H9 (cell line): ENCODE measurements around the gene DCDC1. TPM values are rescaled to one million over a fixed set of nuclear protein-coding genes. Genes with fewer than 3 reads are reported as not detected.

Experiments used
- DNase-seq: peaks from one replicate; pipeline ENCODE4 v3.0.0-alpha.2; 2017
- H2AFZ ChIP-seq: one replicate; pipeline ENCODE4 v1.6.1; 2013; ENCODE audit warnings: mild to moderate bottlenecking, low read length, control low read depth, moderate library complexity
- H2AK5ac ChIP-seq: 2 replicates; pipeline ENCODE4 v1.6.1; 2013; ENCODE audit warnings: low read length, control low read depth, mixed read lengths; ENCODE audit not compliant: insufficient read length
- H2BK120ac ChIP-seq: one replicate; pipeline ENCODE4 v1.6.1; 2013; ENCODE audit warnings: low read depth, mild to moderate bottlenecking, low read length, control low read depth, inconsistent platforms; ENCODE audit not compliant: poor library complexity, severe bottlenecking
- H2BK12ac ChIP-seq: 2 replicates; pipeline ENCODE4 v1.6.1; 2013; ENCODE audit warnings: low read length, control low read depth, mixed read lengths, low read depth; ENCODE audit not compliant: insufficient read length
- H2BK15ac ChIP-seq: 2 replicates; pipeline ENCODE4 v1.6.1; 2013; ENCODE audit warnings: low read depth, low read length, control low read depth
- H2BK20ac ChIP-seq: one replicate; pipeline ENCODE4 v1.6.1; 2013; ENCODE audit warnings: low read depth, mild to moderate bottlenecking, low read length, control low read depth, inconsistent platforms; ENCODE audit not compliant: poor library complexity, severe bottlenecking
- H2BK5ac ChIP-seq: 2 replicates; pipeline ENCODE4 v1.6.1; 2013; ENCODE audit warnings: low read length, control low read depth, mixed read lengths; ENCODE audit not compliant: insufficient read length
- H3K14ac ChIP-seq: 2 replicates; pipeline ENCODE4 v1.6.1; 2013; ENCODE audit warnings: low read length, control low read depth; ENCODE audit not compliant: insufficient read depth
- H3K18ac ChIP-seq: 2 replicates; pipeline ENCODE4 v1.6.1; 2013; ENCODE audit warnings: low read depth, mild to moderate bottlenecking, mixed read lengths, low read length, control low read depth; ENCODE audit not compliant: insufficient read length
- H3K23ac ChIP-seq: 2 replicates; pipeline ENCODE4 v1.6.1; 2013; ENCODE audit warnings: low read length, control low read depth, mixed read lengths, low read depth; ENCODE audit not compliant: insufficient read length
- H3K23me2 ChIP-seq: 2 replicates; pipeline ENCODE4 v1.6.1; 2013; ENCODE audit warnings: low read depth, mild to moderate bottlenecking, mixed read lengths, low read length, control low read depth; ENCODE audit not compliant: insufficient read length, poor library complexity, severe bottlenecking
- H3K27ac ChIP-seq: 2 replicates; pipeline ENCODE4 v1.5.1; 2013; ENCODE audit warnings: low read length, control low read depth, mixed read lengths, low read depth; ENCODE audit not compliant: insufficient read length
- H3K27me3 ChIP-seq: 2 replicates; pipeline ENCODE4 v1.6.1; 2013; ENCODE audit warnings: low read length, control low read depth, inconsistent platforms; ENCODE audit not compliant: insufficient read depth
- H3K4ac ChIP-seq: 2 replicates; pipeline ENCODE4 v1.6.1; 2013; ENCODE audit warnings: low read depth, mild to moderate bottlenecking, control low read depth, inconsistent platforms, low read length, moderate library complexity
- H3K4me1 ChIP-seq: 2 replicates; pipeline ENCODE4 v1.6.1; 2013; ENCODE audit warnings: low read length, control low read depth, inconsistent platforms; ENCODE audit not compliant: insufficient read depth
- H3K4me2 ChIP-seq: 2 replicates; pipeline ENCODE4 v1.6.1; 2013; ENCODE audit warnings: low read length, control low read depth, mixed read lengths; ENCODE audit not compliant: insufficient read length, insufficient read depth
- H3K56ac ChIP-seq: 2 replicates; pipeline ENCODE4 v1.6.1; 2013; ENCODE audit warnings: low read depth, mild to moderate bottlenecking, mixed read lengths, low read length, control low read depth; ENCODE audit not compliant: insufficient read length
- H3K79me1 ChIP-seq: 2 replicates; pipeline ENCODE4 v1.6.1; 2013; ENCODE audit warnings: low read depth, mild to moderate bottlenecking, moderate library complexity, low read length, control low read depth, inconsistent platforms; ENCODE audit not compliant: insufficient read depth, poor library complexity, severe bottlenecking
- H3K79me2 ChIP-seq: 2 replicates; pipeline ENCODE4 v1.6.1; 2013; ENCODE audit warnings: low read length, control low read depth, inconsistent platforms; ENCODE audit not compliant: insufficient read depth
- H3K9ac ChIP-seq: 2 replicates; pipeline ENCODE4 v1.6.1; 2013; ENCODE audit warnings: low read length, control low read depth, mixed read lengths; ENCODE audit not compliant: insufficient read length; ENCODE audit errors: extremely low read depth
- H3K9me3 ChIP-seq: one replicate; pipeline ENCODE4 v1.6.1; 2013; ENCODE audit warnings: low read depth, low read length, inconsistent platforms; ENCODE audit not compliant: control insufficient read depth
- H3T11ph ChIP-seq: one replicate; pipeline ENCODE4 v1.6.1; 2013; ENCODE audit warnings: mild to moderate bottlenecking, low read length, control low read depth, inconsistent platforms
- H4K20me1 ChIP-seq: one replicate; pipeline ENCODE4 v1.6.1; 2013; ENCODE audit not compliant: control insufficient read depth, insufficient read length, insufficient read depth
- H4K5ac ChIP-seq: 2 replicates; pipeline ENCODE4 v1.6.1; 2013; ENCODE audit warnings: low read depth, mild to moderate bottlenecking, mixed read lengths, low read length, control low read depth; ENCODE audit not compliant: insufficient read length
- H4K8ac ChIP-seq: replicated peaks from 2 replicates; pipeline ENCODE4 v1.6.1; 2013; ENCODE audit warnings: low read length, control low read depth, mixed read lengths, low read depth; ENCODE audit not compliant: insufficient read length
- H4K91ac ChIP-seq: 2 replicates; pipeline ENCODE4 v1.6.1; 2013; ENCODE audit warnings: low read depth, mild to moderate bottlenecking, moderate library complexity, mixed read lengths, low read length, control low read depth; ENCODE audit not compliant: insufficient read length
- H3K27ac Mint-ChIP-seq, 3 experiments: 2 replicates in 2 of 3; 3 replicates in 1 of 3; pipeline ENCODE4 v1.8.0; 2020 to 2021; ENCODE audit warnings: mixed read lengths in 3 of 3, mild to moderate bottlenecking in 1 of 3, moderate library complexity in 1 of 3
- H3K27me3 Mint-ChIP-seq: 2 replicates; pipeline ENCODE4 v1.8.0; 2021; ENCODE audit warnings: low read depth, mild to moderate bottlenecking, moderate library complexity, mixed read lengths
- H3K36me3 Mint-ChIP-seq, 3 experiments: 2 replicates in 2 of 3; 3 replicates in 1 of 3; pipeline ENCODE4 v1.8.0; 2020 to 2021; ENCODE audit warnings: low read depth in 3 of 3, mixed read lengths in 3 of 3; ENCODE audit not compliant: insufficient read depth in 1 of 3
- H3K4me1 Mint-ChIP-seq, 2 experiments: 2 replicates each; pipeline ENCODE4 v1.8.0; 2020; ENCODE audit warnings: mixed read lengths in 2 of 2
- H3K4me3 Mint-ChIP-seq, 2 experiments: 2 replicates in 1 of 2; 3 replicates in 1 of 2; pipeline ENCODE4 v1.8.0; 2020 to 2021; ENCODE audit warnings: mild to moderate bottlenecking in 2 of 2, mixed read lengths in 2 of 2, moderate library complexity in 1 of 2
- H3K9me3 Mint-ChIP-seq, 2 experiments: 2 replicates in 1 of 2; 3 replicates in 1 of 2; pipeline ENCODE4 v1.8.0; 2020; ENCODE audit warnings: mild to moderate bottlenecking in 2 of 2, mixed read lengths in 2 of 2, moderate library complexity in 1 of 2
- WGBS: extraction: QIAGEN DNeasy Blood & Tissue Kit; methylation state at CpG from one replicate; pipeline ENCODE4 v1.1.7; 2013; ENCODE audit warnings: missing lambda C conversion rate, low lambda C conversion rate, mixed read lengths; ENCODE audit not compliant: insufficient read length; ENCODE audit errors: extremely low coverage; 5-methylcytosine and 5-hydroxymethylcytosine counted together
- total RNA-seq: library from RNA; stranded (reverse); gene quantifications from 2 replicates; pipeline ENCODE4 v1.2.1, GENCODE V29; 2021
- TF ChIP-seq, protein P1 (sequence below): fragments of 200-600 bp; sonication (generic); conservative IDR thresholded peaks from 3 replicates; pipeline ENCODE4 v1.8.0; 2021; ENCODE audit warnings: antibody characterized with exemption, mild to moderate bottlenecking

The DCDC1 gene
- total RNA-seq, 1 experiment from 2014 or later = 0.09 TPM

DNA sequence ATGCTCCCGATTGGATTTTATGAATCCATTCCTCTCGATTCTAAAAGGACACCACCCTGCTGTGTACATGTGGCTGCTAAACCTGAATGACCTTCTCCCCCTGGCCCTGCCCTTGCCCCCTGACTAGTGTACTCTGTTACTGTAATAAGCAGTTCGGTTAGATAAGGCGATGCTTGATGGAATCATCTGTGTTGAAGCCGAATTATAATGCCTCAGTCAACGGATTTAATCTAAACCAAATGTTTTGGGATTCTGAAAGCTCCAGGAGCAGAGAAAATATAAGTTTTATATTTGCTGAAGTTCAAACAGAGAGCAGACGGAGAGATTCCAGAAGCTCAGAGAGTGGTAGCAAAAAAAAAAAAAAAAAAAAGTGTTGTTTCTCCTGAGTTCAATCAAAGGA, 508.0 kb downstream of the DCDC1 start:
- TF ChIP-seq, protein P1, sequence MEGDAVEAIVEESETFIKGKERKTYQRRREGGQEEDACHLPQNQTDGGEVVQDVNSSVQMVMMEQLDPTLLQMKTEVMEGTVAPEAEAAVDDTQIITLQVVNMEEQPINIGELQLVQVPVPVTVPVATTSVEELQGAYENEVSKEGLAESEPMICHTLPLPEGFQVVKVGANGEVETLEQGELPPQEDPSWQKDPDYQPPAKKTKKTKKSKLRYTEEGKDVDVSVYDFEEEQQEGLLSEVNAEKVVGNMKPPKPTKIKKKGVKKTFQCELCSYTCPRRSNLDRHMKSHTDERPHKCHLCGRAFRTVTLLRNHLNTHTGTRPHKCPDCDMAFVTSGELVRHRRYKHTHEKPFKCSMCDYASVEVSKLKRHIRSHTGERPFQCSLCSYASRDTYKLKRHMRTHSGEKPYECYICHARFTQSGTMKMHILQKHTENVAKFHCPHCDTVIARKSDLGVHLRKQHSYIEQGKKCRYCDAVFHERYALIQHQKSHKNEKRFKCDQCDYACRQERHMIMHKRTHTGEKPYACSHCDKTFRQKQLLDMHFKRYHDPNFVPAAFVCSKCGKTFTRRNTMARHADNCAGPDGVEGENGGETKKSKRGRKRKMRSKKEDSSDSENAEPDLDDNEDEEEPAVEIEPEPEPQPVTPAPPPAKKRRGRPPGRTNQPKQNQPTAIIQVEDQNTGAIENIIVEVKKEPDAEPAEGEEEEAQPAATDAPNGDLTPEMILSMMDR = no peak
- WGBS = no CpG with 5 or more reads among the region's 7 CpGs
- peak overlapping the region in 1 of 3 experiments; percentile 69; a peak in 3 of 7 replicates for H3K27ac Mint-ChIP-seq

More for the DNA sequence above, 508.0 kb downstream of the DCDC1 start:
- H4K5ac ChIP-seq = no peak overlapping the region
- no peak overlapping the region for H4K8ac ChIP-seq
- no peaks in the 10 kb centered on the region; a peak in 1 of 7 replicates for H3K36me3 Mint-ChIP-seq
- H3K27ac ChIP-seq = no peak overlapping the region
- no peak overlapping the region for H3K18ac ChIP-seq
- DNase-seq = no peak
- H2AK5ac ChIP-seq = no peak overlapping the region
- H3K9me3 Mint-ChIP-seq = no peaks in the 10 kb centered on the region
- no peak overlapping the region for H3K56ac ChIP-seq
- H3K27me3 ChIP-seq = no peaks in the 10 kb centered on the region
- no peak overlapping the region for H3K4me2 ChIP-seq
- no peaks in the 10 kb centered on the region for H3K79me2 ChIP-seq
- H2BK5ac ChIP-seq = no peak overlapping the region
- H3K9ac ChIP-seq = no peak overlapping the region
- H3K23me2 ChIP-seq = no peaks in the 10 kb centered on the region
- no peaks in the 10 kb centered on the region for H3K9me3 ChIP-seq
- H4K20me1 ChIP-seq = no peaks in the 10 kb centered on the region
- no peak overlapping the region for H2BK12ac ChIP-seq
- no peak overlapping the region for H2BK15ac ChIP-seq
- peaks cover 2% of the 10 kb centered on the region; the same call in 1 of the 2 replicates for H3K4me1 ChIP-seq
- H2BK120ac ChIP-seq = no peak overlapping the region
- H2BK20ac ChIP-seq = no peak overlapping the region
- no peak overlapping the region for H3K4me3 Mint-ChIP-seq
- H3K23ac ChIP-seq = no peak overlapping the region
- H4K91ac ChIP-seq = no peak overlapping the region
- no peak overlapping the region for H2AFZ ChIP-seq
- no peak overlapping the region for H3T11ph ChIP-seq
- no peak overlapping the region for H3K4ac ChIP-seq
- H3K79me1 ChIP-seq = no peaks in the 10 kb centered on the region
- H3K4me1 Mint-ChIP-seq = peaks cover 36 to 44% of the 10 kb centered on the region in 2 experiments
- H3K14ac ChIP-seq = no peak overlapping the region
- H3K27me3 Mint-ChIP-seq = peaks cover 2% of the 10 kb centered on the region; the same call in 1 of the 2 replicates
